ENCODE results near the gene ANKS1B.

DNA sequence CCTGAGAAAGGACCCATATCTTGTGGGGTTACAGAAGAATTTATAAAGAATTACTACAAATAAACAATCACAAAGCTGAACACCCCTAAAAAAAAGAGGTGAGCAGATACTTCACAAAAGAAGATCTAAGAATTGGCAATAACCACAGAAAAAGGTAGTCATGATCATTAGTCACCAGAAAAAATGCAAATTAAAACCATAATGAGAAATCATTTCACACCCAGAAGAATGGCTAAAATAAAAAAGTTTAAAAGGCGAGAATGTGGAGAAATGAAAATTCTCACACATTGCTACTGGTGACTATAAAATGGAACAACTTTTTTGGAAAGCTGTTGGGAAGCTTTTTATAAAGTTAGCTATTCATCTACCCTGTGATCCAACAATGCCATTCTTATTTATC is 545.3 kb downstream of the ANKS1B start:
- TF ChIP-seq ZNF274 (IDR thresholded peaks at IDR 0.05; ENCODE audit: low read depth, low read length) (no peak), YY1 (IDR thresholded peaks at IDR 0.05; ENCODE audit: insufficient read depth, insufficient read length) (no peak)
